ENCODE data around the gene AFTPH.

DNA sequence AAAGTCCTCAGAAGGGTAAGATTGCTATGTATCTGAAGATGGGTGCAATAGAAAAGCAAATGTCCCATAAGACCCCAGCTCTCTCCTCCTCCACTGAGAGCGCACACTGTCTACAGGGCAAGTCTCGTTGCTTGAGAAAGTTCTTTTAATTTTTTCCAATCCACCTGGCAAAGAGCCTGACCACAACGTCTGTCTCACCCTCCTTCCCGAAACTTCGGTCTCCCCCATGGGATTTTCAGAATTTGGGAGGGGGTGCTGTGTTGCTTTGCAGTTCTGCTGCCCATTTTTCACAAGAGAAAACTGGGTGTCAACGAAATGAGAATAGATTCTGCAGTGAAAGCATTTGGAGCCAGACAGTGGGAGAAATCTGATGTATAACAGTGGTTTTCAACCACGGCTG is 89.1 kb downstream of the AFTPH start:
- TF ChIP-seq, protein P1, sequence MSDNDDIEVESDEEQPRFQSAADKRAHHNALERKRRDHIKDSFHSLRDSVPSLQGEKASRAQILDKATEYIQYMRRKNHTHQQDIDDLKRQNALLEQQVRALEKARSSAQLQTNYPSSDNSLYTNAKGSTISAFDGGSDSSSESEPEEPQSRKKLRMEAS (IDR thresholded peaks at IDR 0.05): no peak
- TF ChIP-seq POLR2A (IDR thresholded peaks at IDR 0.05; ENCODE audit: low read length) (no peak), RAD21 (conservative IDR thresholded peaks at IDR 0.05 in 1 of 2, IDR thresholded peaks at IDR 0.05 in 1 of 2) (no peak), BHLHE40 (IDR thresholded peaks at IDR 0.05; ENCODE audit: low read depth, low read length) (no peak), EP300 (IDR thresholded peaks at IDR 0.05) (no peak), POLR2AphosphoS2 (conservative IDR thresholded peaks at IDR 0.05; ENCODE audit: low read length) (no peak), RFX5 (IDR thresholded peaks at IDR 0.05) (no peak), ZC3H11A (IDR thresholded peaks at IDR 0.05) (no peak), CEBPB (IDR thresholded peaks at IDR 0.05) (no peak), NFE2L2 (conservative IDR thresholded peaks at IDR 0.05; ENCODE audit: low read length) (no peak)
- TF ChIP-seq, protein P2, sequence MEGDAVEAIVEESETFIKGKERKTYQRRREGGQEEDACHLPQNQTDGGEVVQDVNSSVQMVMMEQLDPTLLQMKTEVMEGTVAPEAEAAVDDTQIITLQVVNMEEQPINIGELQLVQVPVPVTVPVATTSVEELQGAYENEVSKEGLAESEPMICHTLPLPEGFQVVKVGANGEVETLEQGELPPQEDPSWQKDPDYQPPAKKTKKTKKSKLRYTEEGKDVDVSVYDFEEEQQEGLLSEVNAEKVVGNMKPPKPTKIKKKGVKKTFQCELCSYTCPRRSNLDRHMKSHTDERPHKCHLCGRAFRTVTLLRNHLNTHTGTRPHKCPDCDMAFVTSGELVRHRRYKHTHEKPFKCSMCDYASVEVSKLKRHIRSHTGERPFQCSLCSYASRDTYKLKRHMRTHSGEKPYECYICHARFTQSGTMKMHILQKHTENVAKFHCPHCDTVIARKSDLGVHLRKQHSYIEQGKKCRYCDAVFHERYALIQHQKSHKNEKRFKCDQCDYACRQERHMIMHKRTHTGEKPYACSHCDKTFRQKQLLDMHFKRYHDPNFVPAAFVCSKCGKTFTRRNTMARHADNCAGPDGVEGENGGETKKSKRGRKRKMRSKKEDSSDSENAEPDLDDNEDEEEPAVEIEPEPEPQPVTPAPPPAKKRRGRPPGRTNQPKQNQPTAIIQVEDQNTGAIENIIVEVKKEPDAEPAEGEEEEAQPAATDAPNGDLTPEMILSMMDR (IDR thresholded peaks at IDR 0.05): no peak
- TF ChIP-seq, protein P3, sequence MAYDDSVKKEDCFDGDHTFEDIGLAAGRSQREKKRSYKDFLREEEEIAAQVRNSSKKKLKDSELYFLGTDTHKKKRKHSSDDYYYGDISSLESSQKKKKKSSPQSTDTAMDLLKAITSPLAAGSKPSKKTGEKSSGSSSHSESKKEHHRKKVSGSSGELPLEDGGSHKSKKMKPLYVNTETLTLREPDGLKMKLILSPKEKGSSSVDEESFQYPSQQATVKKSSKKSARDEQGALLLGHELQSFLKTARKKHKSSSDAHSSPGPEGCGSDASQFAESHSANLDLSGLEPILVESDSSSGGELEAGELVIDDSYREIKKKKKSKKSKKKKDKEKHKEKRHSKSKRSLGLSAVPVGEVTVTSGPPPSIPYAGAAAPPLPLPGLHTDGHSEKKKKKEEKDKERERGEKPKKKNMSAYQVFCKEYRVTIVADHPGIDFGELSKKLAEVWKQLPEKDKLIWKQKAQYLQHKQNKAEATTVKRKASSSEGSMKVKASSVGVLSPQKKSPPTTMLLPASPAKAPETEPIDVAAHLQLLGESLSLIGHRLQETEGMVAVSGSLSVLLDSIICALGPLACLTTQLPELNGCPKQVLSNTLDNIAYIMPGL (CRISPR knock-in tag; IDR thresholded peaks at IDR 0.05; ENCODE audit: borderline replicate concordance): no peak
- TF ChIP-seq, protein P4, sequence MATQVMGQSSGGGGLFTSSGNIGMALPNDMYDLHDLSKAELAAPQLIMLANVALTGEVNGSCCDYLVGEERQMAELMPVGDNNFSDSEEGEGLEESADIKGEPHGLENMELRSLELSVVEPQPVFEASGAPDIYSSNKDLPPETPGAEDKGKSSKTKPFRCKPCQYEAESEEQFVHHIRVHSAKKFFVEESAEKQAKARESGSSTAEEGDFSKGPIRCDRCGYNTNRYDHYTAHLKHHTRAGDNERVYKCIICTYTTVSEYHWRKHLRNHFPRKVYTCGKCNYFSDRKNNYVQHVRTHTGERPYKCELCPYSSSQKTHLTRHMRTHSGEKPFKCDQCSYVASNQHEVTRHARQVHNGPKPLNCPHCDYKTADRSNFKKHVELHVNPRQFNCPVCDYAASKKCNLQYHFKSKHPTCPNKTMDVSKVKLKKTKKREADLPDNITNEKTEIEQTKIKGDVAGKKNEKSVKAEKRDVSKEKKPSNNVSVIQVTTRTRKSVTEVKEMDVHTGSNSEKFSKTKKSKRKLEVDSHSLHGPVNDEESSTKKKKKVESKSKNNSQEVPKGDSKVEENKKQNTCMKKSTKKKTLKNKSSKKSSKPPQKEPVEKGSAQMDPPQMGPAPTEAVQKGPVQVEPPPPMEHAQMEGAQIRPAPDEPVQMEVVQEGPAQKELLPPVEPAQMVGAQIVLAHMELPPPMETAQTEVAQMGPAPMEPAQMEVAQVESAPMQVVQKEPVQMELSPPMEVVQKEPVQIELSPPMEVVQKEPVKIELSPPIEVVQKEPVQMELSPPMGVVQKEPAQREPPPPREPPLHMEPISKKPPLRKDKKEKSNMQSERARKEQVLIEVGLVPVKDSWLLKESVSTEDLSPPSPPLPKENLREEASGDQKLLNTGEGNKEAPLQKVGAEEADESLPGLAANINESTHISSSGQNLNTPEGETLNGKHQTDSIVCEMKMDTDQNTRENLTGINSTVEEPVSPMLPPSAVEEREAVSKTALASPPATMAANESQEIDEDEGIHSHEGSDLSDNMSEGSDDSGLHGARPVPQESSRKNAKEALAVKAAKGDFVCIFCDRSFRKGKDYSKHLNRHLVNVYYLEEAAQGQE (IDR thresholded peaks at IDR 0.05): no peak

Data from A549 (cell line).